NCI-H2107 (cell line): ENCODE results near the gene TRIM49D1.
"Not testable (repeated sequence)": the region's sequence is repeated elsewhere in the genome, so short reads cannot be mapped to it uniquely, and the experiment has no call there.

Experiments
- DNase-seq: peaks from one replicate; lab custom pipeline; 2025; lab: John Stamatoyannopoulos, UW

TRIM49D1 gene

GRCh38 chr11:89922195-89922660 is at the start of gene TRIM49D1:
TSS of gene TRIM49D1 (minus strand) at chr11:89922245. CDS start at chr11:89917710, 4,535 bp downstream.
- DNase-seq = no peak

- DNase-seq = not testable (repeated sequence)
These were observed 43.7 kb upstream of the TRIM49D1 start, which contains the start of gene TRIM64 for GRCh38 chr11:89965737-89966136. TSS of gene TRIM64 (plus strand) at chr11:89966037. CDS start at chr11:89968504, 2,467 bp downstream.

- not testable (repeated sequence) for DNase-seq
These were observed 38.8 kb upstream of the TRIM49D1 start for GRCh38 chr11:89960833-89961232.

GRCh38 chr11:89923764-89924163 is 1.7 kb upstream of the TRIM49D1 start, which contains the start of gene TRIM49D2:
TSS of gene TRIM49D2 (plus strand) at chr11:89924064. CDS start at chr11:89926762, 2,698 bp downstream.
- DNase-seq = not testable (repeated sequence)

- not testable (repeated sequence) for DNase-seq
These were observed 21.2 kb downstream of the TRIM49D1 start for GRCh38 chr11:89900809-89901208.

GRCh38 chr11:89893245-89893644 is 28.8 kb downstream of the TRIM49D1 start:
- DNase-seq = not testable (repeated sequence)

- not testable (repeated sequence) for DNase-seq
These were observed 44.5 kb downstream of the TRIM49D1 start for GRCh38 chr11:89877511-89877910.

- not testable (repeated sequence) for DNase-seq
These were observed 49.5 kb downstream of the TRIM49D1 start for GRCh38 chr11:89872588-89872987.

- DNase-seq = not testable (repeated sequence)
These were observed 56.8 kb downstream of the TRIM49D1 start for GRCh38 chr11:89865223-89865622.

GRCh38 chr11:89863906-89864704 is 57.9 kb downstream of the TRIM49D1 start:
- not testable (repeated sequence) for DNase-seq
